ENCODE measurements around the gene QTRT2. TPM values are rescaled to one million over a fixed set of nuclear protein-coding genes. Genes with fewer than 3 reads are reported as not detected.
A peak's percentile ranks its signal among the peaks of the same experiment; 100 is the strongest.

QTRT2 gene
- total RNA-seq, 1 experiment from 2014 or later: 84.1 TPM

- no peak overlapping the region for H3K9ac ChIP-seq (ENCODE audit: extremely low read depth, insufficient read length, low read length)
- no peak for DNase-seq
Measured at GRCh38 chr3:114104414-114104813, 47.9 kb downstream of the QTRT2 start.

More at GRCh38 chr3:114104414-114104813, 47.9 kb downstream of the QTRT2 start:
- Histone ChIP-seq H4K8ac (replicated peaks; ENCODE audit: insufficient read length, low read depth, low read length) (no peak overlapping the region), H2BK12ac (ENCODE audit: insufficient read length, low read depth, low read length) (no peak overlapping the region), H3K79me2 (ENCODE audit: insufficient read depth, low read length) (no peaks in the 10 kb centered on the region), H2BK5ac (ENCODE audit: insufficient read length, low read length) (no peak overlapping the region), H3K9me3 (ENCODE audit: control insufficient read depth, low read depth, low read length) (no peaks in the 10 kb centered on the region), H4K5ac (ENCODE audit: insufficient read length, low read depth, low read length) (no peak overlapping the region), H4K20me1 (ENCODE audit: control insufficient read depth, insufficient read depth, insufficient read length) (no peaks in the 10 kb centered on the region), H3K23me2 (ENCODE audit: insufficient read length, low read depth, low read length, poor library complexity, severe bottlenecking) (no peaks in the 10 kb centered on the region), H4K91ac (ENCODE audit: insufficient read length, low read depth, low read length) (no peak overlapping the region), H3K27ac (ENCODE audit: insufficient read length, low read depth, low read length) (no peak overlapping the region), H3K27me3 (ENCODE audit: insufficient read depth, low read length) (no peaks in the 10 kb centered on the region), H2BK15ac (ENCODE audit: low read depth, low read length) (no peak overlapping the region), H3K14ac (ENCODE audit: insufficient read depth, low read length) (no peak overlapping the region), H3K4me1 (ENCODE audit: insufficient read depth, low read length) (peaks cover 4% of the 10 kb centered on the region; the same call in 1 of the 2 replicates), H2BK120ac (ENCODE audit: low read depth, low read length, poor library complexity, severe bottlenecking) (no peak overlapping the region), H2AFZ (ENCODE audit: low read length) (no peak overlapping the region), H3T11ph (ENCODE audit: low read length) (no peak overlapping the region), H3K4me2 (ENCODE audit: insufficient read depth, insufficient read length, low read length) (no peak overlapping the region), H3K56ac (ENCODE audit: insufficient read length, low read depth, low read length) (no peak overlapping the region), H3K79me1 (ENCODE audit: insufficient read depth, low read depth, low read length, poor library complexity, severe bottlenecking) (no peaks in the 10 kb centered on the region), H3K4ac (ENCODE audit: low read depth, low read length) (no peak overlapping the region), H3K23ac (ENCODE audit: insufficient read length, low read depth, low read length) (no peak overlapping the region), H2BK20ac (ENCODE audit: low read depth, low read length, poor library complexity, severe bottlenecking) (no peak overlapping the region), H3K18ac (ENCODE audit: insufficient read length, low read depth, low read length) (no peak overlapping the region), H2AK5ac (ENCODE audit: insufficient read length, low read length) (no peak overlapping the region)
- no peak for TF ChIP-seq CTCF (conservative IDR thresholded peaks at IDR 0.05)
- WGBS (ENCODE audit: extremely low coverage, insufficient read length, low lambda C conversion rate): no CpG with 5 or more reads among the region's 3 CpGs
- no peaks in the 10 kb centered on the region for H3K9me3 Mint-ChIP-seq
- no peak overlapping the region for H3K4me3 Mint-ChIP-seq
- no peaks in the 10 kb centered on the region for H3K27me3 Mint-ChIP-seq (ENCODE audit: low read depth)
- H3K4me1 Mint-ChIP-seq: peaks cover 18 to 26% of the 10 kb centered on the region in 2 experiments
- H3K27ac Mint-ChIP-seq: 0 out of 7 replicates have a peak overlapping the region, but pooled peaks of 1 of the 3 experiments have one; percentile 31
- H3K36me3 Mint-ChIP-seq (ENCODE audit: insufficient read depth in 1 of 3, low read depth in 3 of 3): no peaks in the 10 kb centered on the region

Measured in H9 (cell line).